Activated CD8-positive, alpha-beta T cell treated with anti-CD3 and anti-CD28 coated beads, Interleukin-2, amount 10 ng/mL, durations not matched to agents 7 days and 5 days (primary cell): ENCODE measurements around the gene C10orf67. TPM values are rescaled to one million over a fixed set of nuclear protein-coding genes. Genes with fewer than 3 reads are reported as not detected.

Experiments
- ATAC-seq: fragments of 150-1000 bp; cut with Tn5 transposase; one replicate; pipeline ENCODE4 v1.10.0; 2021; ENCODE audit warnings: moderate library complexity
- CTCF ChIA-PET: fragments of 350-600 bp; sonication (Branson Sonifier 250); formaldehyde crosslinking; loops from one replicate; lab custom pipeline; 2021; ENCODE audit warnings: antibody characterized with exemption; lab: Charles Lee
- POLR2A ChIA-PET: fragments of 350-600 bp; sonication (Branson Sonifier 250); formaldehyde crosslinking; loops from one replicate; lab custom pipeline; 2021; ENCODE audit warnings: antibody characterized with exemption; lab: Charles Lee
- DNase-seq: peaks from one replicate; pipeline ENCODE4 v3.0.0-alpha.2; 2020
- H3K27ac Mint-ChIP-seq: one replicate; pipeline ENCODE4 v1.8.0; 2021; ENCODE audit warnings: mild to moderate bottlenecking, mixed read lengths
- H3K27me3 Mint-ChIP-seq: one replicate; pipeline ENCODE4 v1.8.0; 2021; ENCODE audit warnings: low read depth, mixed read lengths
- H3K36me3 Mint-ChIP-seq: one replicate; pipeline ENCODE4 v1.8.0; 2021; ENCODE audit warnings: low read depth, mixed read lengths
- H3K4me1 Mint-ChIP-seq: one replicate; pipeline ENCODE4 v1.8.0; 2021; ENCODE audit warnings: low read depth, mixed read lengths
- H3K4me3 Mint-ChIP-seq: one replicate; pipeline ENCODE4 v1.8.0; 2021; ENCODE audit warnings: mild to moderate bottlenecking, mixed read lengths
- H3K9me3 Mint-ChIP-seq: one replicate; pipeline ENCODE4 v1.8.0; 2022; ENCODE audit warnings: mixed read lengths; ENCODE audit not compliant: insufficient read depth
- total RNA-seq, 2 experiments: library from RNA; stranded (reverse); gene quantifications; one replicate each; pipeline ENCODE4 v1.2.3, GENCODE V29; 2021

Gene C10orf67
- total RNA-seq, 2 experiments from 2014 or later = not detected

DNA sequence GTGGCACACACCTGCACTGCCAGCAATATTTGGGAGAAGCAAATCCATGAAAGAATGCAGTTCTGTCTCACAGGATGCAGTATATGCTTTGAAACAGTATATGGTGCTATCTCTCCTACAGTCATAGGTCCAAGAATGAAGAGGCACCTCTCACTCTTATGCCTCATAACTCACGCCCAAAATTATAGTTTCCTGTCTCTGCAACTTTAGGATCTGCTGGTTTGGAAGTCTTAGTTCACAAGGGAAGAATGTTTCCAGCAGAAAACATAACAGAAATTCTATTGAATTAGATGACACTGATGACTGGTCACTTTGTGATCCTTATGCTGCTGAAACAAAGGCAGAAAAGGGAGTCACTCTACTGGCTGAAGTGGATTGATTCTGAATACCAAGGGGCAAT lies 5.7 kb downstream of the C10orf67 start:
- CTCF ChIA-PET = no interaction called here
- no peaks in the 10 kb centered on the region for H3K36me3 Mint-ChIP-seq

GRCh38 chr10:23338155-23338828 lies 6.3 kb downstream of the C10orf67 start:
- DNase-seq (no peak), ATAC-seq (no peak)
- H3K27ac Mint-ChIP-seq = no peak overlapping the region
- ChIA-PET POLR2A (no interaction called here), CTCF (no interaction called here)
- H3K36me3 Mint-ChIP-seq = no peaks in the 10 kb centered on the region
- H3K27me3 Mint-ChIP-seq = peaks cover 2% of the 10 kb centered on the region
- no peak overlapping the region for H3K4me3 Mint-ChIP-seq
- peaks cover 27% of the 10 kb centered on the region for H3K4me1 Mint-ChIP-seq
- no peaks in the 10 kb centered on the region for H3K9me3 Mint-ChIP-seq

More for the DNA sequence above, 5.7 kb downstream of the C10orf67 start:
- peaks cover 2% of the 10 kb centered on the region for H3K27me3 Mint-ChIP-seq
- H3K4me3 Mint-ChIP-seq = no peak overlapping the region
- no peak for ATAC-seq
- H3K9me3 Mint-ChIP-seq = no peaks in the 10 kb centered on the region
- no peak overlapping the region for H3K27ac Mint-ChIP-seq
- POLR2A ChIA-PET = no interaction called here
- H3K4me1 Mint-ChIP-seq = peaks cover 27% of the 10 kb centered on the region
- DNase-seq = no peak

DNA sequence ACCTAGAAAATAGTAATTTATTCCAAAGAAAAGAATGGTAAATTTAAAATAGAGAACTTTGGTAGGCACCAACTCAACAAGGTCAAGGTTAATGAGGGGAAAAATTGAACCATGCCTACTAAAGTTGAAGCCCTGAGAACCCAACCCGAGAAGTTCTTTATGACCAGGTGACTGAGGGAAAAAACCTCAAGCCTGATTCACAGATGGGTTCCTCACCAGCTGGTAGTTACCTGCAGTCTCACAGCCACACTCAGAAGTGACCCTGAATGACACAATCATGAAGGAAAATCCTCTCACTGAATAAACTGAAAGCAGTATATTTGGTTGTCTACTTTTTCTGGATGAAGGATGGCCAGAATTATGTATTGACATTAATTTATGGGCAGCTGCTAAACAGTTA lies 7.0 kb downstream of the C10orf67 start:
- POLR2A ChIA-PET = no interaction called here
- Mint-ChIP-seq H3K27ac (no peak overlapping the region), H3K27me3 (no peaks in the 10 kb centered on the region), H3K4me3 (no peak overlapping the region), H3K36me3 (no peaks in the 10 kb centered on the region), H3K4me1 (peaks cover 27% of the 10 kb centered on the region), H3K9me3 (no peaks in the 10 kb centered on the region)
- DNase-seq (no peak), ATAC-seq (no peak)
- CTCF ChIA-PET = no interaction called here

DNA sequence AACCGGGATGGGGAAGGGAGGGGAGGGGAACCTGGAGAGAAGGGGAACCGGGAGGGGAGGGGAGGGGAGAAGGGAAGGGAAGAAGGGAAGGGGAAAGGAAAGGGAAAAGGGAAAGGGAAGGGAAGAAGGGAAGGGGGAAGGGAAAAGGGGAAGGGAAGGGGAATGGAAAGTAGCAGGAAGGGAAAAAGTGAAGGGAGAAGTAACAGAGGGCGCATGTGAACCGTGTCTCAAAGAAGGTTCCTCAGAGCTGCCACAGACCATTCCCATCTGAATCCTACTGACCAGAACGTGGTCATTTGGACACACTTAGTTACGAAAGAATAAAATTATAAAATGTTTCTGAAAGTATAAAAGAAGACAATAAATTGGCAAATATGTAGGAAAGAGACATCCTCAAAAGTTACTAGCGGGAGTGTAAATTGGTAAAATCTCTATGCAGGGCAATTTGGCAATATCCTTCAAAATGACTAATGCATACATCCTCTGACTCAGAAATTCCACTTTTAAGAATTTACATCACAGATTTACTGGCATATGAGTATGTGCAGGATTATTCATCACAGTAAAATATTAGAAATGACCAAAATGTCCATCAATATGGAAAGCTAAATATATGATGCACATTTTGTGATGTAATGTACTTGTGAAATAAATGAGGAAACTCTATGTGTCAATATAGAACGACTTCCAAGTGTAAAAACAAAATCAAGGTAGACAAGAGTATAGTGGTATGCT lies 12.9 kb downstream of the C10orf67 start:
- ATAC-seq = peak; percentile 47
- Mint-ChIP-seq H3K9me3 (peaks cover 4% of the 10 kb centered on the region), H3K4me1 (no peaks in the 10 kb centered on the region), H3K27ac (no peak overlapping the region), H3K36me3 (no peaks in the 10 kb centered on the region), H3K4me3 (no peak overlapping the region), H3K27me3 (peaks cover 6% of the 10 kb centered on the region)
- CTCF ChIA-PET = interaction anchor here (1.0 to 1.6 kb wide), 4 partner anchors 9 to 197 kb away, joined by 3 to 4 read pairs (median 3); partner anchors contain the start of gene OTUD1
- POLR2A ChIA-PET = no interaction called here
- no peak for DNase-seq

DNA sequence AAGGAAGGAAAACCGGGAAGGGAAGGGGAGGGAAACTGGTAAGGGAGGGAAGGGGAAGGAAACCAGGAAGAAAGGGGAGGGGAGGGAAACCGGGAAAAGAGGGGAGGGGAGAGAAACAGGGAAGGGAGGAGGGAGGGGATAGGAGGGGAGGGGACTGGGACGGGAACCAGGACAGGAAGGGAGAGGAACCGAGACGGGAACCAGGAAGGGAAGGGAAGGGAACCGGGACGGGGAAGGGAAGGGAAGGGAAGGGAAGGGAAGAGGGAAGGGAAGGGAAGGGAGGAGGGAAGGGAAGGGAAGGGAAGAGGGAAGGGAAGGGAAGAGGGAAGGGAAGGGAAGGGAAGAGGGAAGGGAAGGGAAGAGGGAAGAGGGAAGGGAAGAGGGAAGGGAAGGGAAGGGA lies 13.6 kb downstream of the C10orf67 start:
- ChIA-PET CTCF (no interaction called here), POLR2A (no interaction called here)
- no peak for ATAC-seq
- DNase-seq = no peak
- Mint-ChIP-seq H3K9me3 (peaks cover 4% of the 10 kb centered on the region), H3K27me3 (peaks cover 9% of the 10 kb centered on the region), H3K27ac (no peak overlapping the region), H3K36me3 (no peaks in the 10 kb centered on the region), H3K4me3 (no peak overlapping the region), H3K4me1 (no peaks in the 10 kb centered on the region)

- DNase-seq (no peak), ATAC-seq (no peak)
- no peaks in the 10 kb centered on the region for H3K36me3 Mint-ChIP-seq
- ChIA-PET CTCF (interaction anchor here (0.7 to 2.1 kb wide), 5 partner anchors 12 to 377 kb away, joined by 3 to 9 read pairs (median 3); no protein-coding TSS in a partner anchor), POLR2A (no interaction called here)
- H3K27ac Mint-ChIP-seq = no peak overlapping the region
- peaks cover 4% of the 10 kb centered on the region for H3K9me3 Mint-ChIP-seq
- H3K27me3 Mint-ChIP-seq = peaks cover 19% of the 10 kb centered on the region
- H3K4me1 Mint-ChIP-seq = peaks cover 2% of the 10 kb centered on the region
- H3K4me3 Mint-ChIP-seq = no peak overlapping the region
These were observed 17.9 kb downstream of the C10orf67 start for GRCh38 chr10:23326544-23327307.

GRCh38 chr10:23325132-23325531 lies 19.5 kb downstream of the C10orf67 start:
- Mint-ChIP-seq H3K9me3 (no peaks in the 10 kb centered on the region), H3K27me3 (peaks cover 19% of the 10 kb centered on the region), H3K4me3 (no peak overlapping the region), H3K36me3 (no peaks in the 10 kb centered on the region), H3K4me1 (peaks cover 2% of the 10 kb centered on the region), H3K27ac (no peak overlapping the region)
- ChIA-PET POLR2A (no interaction called here), CTCF (interaction anchor here (0.8 to 2.1 kb wide), 7 partner anchors 9 to 216 kb away, joined by 3 to 9 read pairs (median 4); no protein-coding TSS in a partner anchor)
- ATAC-seq (peak; percentile 65), DNase-seq (peak; percentile 27)

- no peaks in the 10 kb centered on the region for H3K36me3 Mint-ChIP-seq
- H3K27ac Mint-ChIP-seq = no peak overlapping the region
- DNase-seq (no peak), ATAC-seq (no peak)
- ChIA-PET CTCF (interaction anchor here (1.1 to 2.1 kb wide), 5 partner anchors 10 to 216 kb away, joined by 3 to 8 read pairs (median 3); no protein-coding TSS in a partner anchor), POLR2A (no interaction called here)
- H3K27me3 Mint-ChIP-seq = peaks cover 19% of the 10 kb centered on the region
- H3K4me1 Mint-ChIP-seq = peaks cover 2% of the 10 kb centered on the region
- no peak overlapping the region for H3K4me3 Mint-ChIP-seq
- no peaks in the 10 kb centered on the region for H3K9me3 Mint-ChIP-seq
These were observed 20.2 kb downstream of the C10orf67 start for GRCh38 chr10:23324351-23324750.

- POLR2A ChIA-PET = no interaction called here
- CTCF ChIA-PET = no interaction called here
- Mint-ChIP-seq H3K4me3 (no peak overlapping the region), H3K36me3 (no peaks in the 10 kb centered on the region), H3K4me1 (peaks cover 2% of the 10 kb centered on the region), H3K9me3 (no peaks in the 10 kb centered on the region), H3K27ac (no peak overlapping the region), H3K27me3 (peaks cover 13% of the 10 kb centered on the region)
- no peak for DNase-seq
- no peak for ATAC-seq
These were observed 22.5 kb downstream of the C10orf67 start for GRCh38 chr10:23322082-23322481.

GRCh38 chr10:23319835-23320234 lies 24.8 kb downstream of the C10orf67 start:
- no peak for ATAC-seq
- H3K27ac Mint-ChIP-seq = no peak overlapping the region
- H3K36me3 Mint-ChIP-seq = no peaks in the 10 kb centered on the region
- H3K27me3 Mint-ChIP-seq = peaks cover 6% of the 10 kb centered on the region
- ChIA-PET CTCF (no interaction called here), POLR2A (no interaction called here)
- H3K4me1 Mint-ChIP-seq = no peaks in the 10 kb centered on the region
- H3K4me3 Mint-ChIP-seq = no peak overlapping the region
- no peak for DNase-seq
- H3K9me3 Mint-ChIP-seq = no peaks in the 10 kb centered on the region

DNA sequence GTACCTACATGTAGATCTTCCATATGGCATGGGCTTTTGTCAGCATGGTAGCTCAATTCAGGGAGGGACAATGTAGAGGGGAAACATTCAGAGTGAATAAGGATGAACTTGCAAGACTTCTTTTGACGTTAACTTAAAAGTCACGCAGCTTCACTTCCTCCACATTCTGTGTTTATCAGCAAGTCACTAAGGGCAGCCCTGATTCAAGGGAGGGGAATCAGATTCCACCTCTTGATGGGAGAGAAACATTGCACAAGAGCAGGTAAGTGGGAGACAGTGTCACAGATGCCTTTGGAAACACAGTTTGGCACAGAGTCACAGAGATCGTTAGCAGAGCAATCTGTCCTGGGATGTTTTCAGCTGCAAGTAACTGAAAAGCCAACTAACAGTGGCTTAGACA lies 26.2 kb downstream of the C10orf67 start:
- no peak overlapping the region for H3K27ac Mint-ChIP-seq
- H3K36me3 Mint-ChIP-seq = no peaks in the 10 kb centered on the region
- DNase-seq = no peak
- POLR2A ChIA-PET = no interaction called here
- H3K4me1 Mint-ChIP-seq = no peaks in the 10 kb centered on the region
- no peaks in the 10 kb centered on the region for H3K9me3 Mint-ChIP-seq
- no peak for ATAC-seq
- CTCF ChIA-PET = no interaction called here
- peaks cover 2% of the 10 kb centered on the region for H3K27me3 Mint-ChIP-seq
- no peak overlapping the region for H3K4me3 Mint-ChIP-seq
